MM.1S (cell line): ENCODE results near the gene CCDC127.
"Not testable (repeated sequence)": the region's sequence is repeated elsewhere in the genome, so short reads cannot be mapped to it uniquely, and the experiment has no call there.

Experiments used
- EZH2 ChIP-seq: fragments of 300-600 bp; sonication (generic); optimal IDR thresholded peaks from 2 replicates; pipeline ENCODE3; 2017; ENCODE audit warnings: low read depth, mild to moderate bottlenecking, antibody characterized with exemption, low read length, mixed read lengths
- TF ChIP-seq, protein P1 (sequence below): fragments of 300-600 bp; sonication (generic); IDR thresholded peaks from 2 replicates; pipeline ENCODE4 v1.5.1; 2016; ENCODE audit warnings: antibody characterized with exemption, low read length, mixed read lengths

DNA sequence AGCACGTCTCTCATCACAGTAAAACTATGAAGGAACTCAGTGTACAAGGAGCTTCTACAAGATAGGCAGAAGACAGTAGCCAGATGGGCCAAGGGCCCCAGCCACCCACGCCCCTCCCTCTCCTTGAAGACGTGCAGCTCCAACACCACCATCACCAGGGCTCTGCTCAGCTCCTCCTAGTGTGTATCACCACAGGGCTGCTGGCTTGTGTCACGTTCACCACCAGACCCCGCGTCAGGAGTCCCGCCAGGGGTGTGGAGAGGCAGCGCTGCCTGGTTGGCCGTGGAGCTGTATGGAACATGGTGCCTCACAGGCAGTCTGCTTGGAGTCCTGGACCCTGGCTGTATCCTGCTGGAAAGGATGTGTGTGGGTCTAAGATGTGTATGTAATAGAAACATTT, 32.4 kb upstream of the CCDC127 start:
- TF ChIP-seq EZH2: not testable (repeated sequence)
- TF ChIP-seq, protein P1, sequence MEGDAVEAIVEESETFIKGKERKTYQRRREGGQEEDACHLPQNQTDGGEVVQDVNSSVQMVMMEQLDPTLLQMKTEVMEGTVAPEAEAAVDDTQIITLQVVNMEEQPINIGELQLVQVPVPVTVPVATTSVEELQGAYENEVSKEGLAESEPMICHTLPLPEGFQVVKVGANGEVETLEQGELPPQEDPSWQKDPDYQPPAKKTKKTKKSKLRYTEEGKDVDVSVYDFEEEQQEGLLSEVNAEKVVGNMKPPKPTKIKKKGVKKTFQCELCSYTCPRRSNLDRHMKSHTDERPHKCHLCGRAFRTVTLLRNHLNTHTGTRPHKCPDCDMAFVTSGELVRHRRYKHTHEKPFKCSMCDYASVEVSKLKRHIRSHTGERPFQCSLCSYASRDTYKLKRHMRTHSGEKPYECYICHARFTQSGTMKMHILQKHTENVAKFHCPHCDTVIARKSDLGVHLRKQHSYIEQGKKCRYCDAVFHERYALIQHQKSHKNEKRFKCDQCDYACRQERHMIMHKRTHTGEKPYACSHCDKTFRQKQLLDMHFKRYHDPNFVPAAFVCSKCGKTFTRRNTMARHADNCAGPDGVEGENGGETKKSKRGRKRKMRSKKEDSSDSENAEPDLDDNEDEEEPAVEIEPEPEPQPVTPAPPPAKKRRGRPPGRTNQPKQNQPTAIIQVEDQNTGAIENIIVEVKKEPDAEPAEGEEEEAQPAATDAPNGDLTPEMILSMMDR: not testable (repeated sequence)
